Left hindlimb (tissue), 1 donor: ENCODE results near the gene APOC4.
"Not testable (repeated sequence)": the region's sequence is repeated elsewhere in the genome, so short reads cannot be mapped to it uniquely, and the experiment has no call there.

Experiments used
- DNase-seq: peaks from one replicate; pipeline ENCODE4 v3.0.0-alpha.2; 2018

The APOC4 gene

GRCh38 chr19:44924243-44924725 lies 17.8 kb upstream of the APOC4 start:
- no peak for DNase-seq

- DNase-seq, result peak; percentile 85
Observed at GRCh38 chr19:44925114-44925891, 16.7 kb upstream of the APOC4 start.

GRCh38 chr19:44926245-44927077 lies 15.6 kb upstream of the APOC4 start:
- DNase-seq, result not testable (repeated sequence)

- DNase-seq, result no peak
Observed at GRCh38 chr19:44927746-44928145, 14.3 kb upstream of the APOC4 start.

GRCh38 chr19:44930088-44930487 lies 11.9 kb upstream of the APOC4 start:
- DNase-seq, result no peak

GRCh38 chr19:44931541-44931940 lies 10.5 kb upstream of the APOC4 start:
- DNase-seq, result no peak

GRCh38 chr19:44939668-44940067 lies 2.4 kb upstream of the APOC4 start:
- no peak for DNase-seq

GRCh38 chr19:44943801-44944249 lies 1.8 kb downstream of the APOC4 start:
- DNase-seq, result no peak

GRCh38 chr19:44947041-44947581 lies 5.1 kb downstream of the APOC4 start:
- no peak for DNase-seq

GRCh38 chr19:44948237-44948636 lies 6.2 kb downstream of the APOC4 start:
- no peak for DNase-seq

- no peak for DNase-seq
Observed at GRCh38 chr19:44948763-44949374, 6.8 kb downstream of the APOC4 start.

GRCh38 chr19:44949550-44949949 lies 7.5 kb downstream of the APOC4 start:
- no peak for DNase-seq

- peak; percentile 66 for DNase-seq
Observed at GRCh38 chr19:44951179-44952159, 9.4 kb downstream of the APOC4 start.

GRCh38 chr19:44954278-44954648 lies 12.2 kb downstream of the APOC4 start:
- DNase-seq, result no peak

GRCh38 chr19:44954649-44955504 lies 12.8 kb downstream of the APOC4 start, which contains the start of gene CLPTM1:
TSS of gene CLPTM1 (plus strand) at chr19:44955380. CDS start at chr19:44955396, 16 bp downstream.
- peak; percentile 97 for DNase-seq

GRCh38 chr19:44955505-44956439 lies 13.7 kb downstream of the APOC4 start:
- DNase-seq, result no peak

- no peak for DNase-seq
Observed at GRCh38 chr19:44957526-44957925, 15.5 kb downstream of the APOC4 start.

- DNase-seq, result no peak
Observed at GRCh38 chr19:44958090-44958489, 16.1 kb downstream of the APOC4 start.

- DNase-seq, result no peak
Observed at GRCh38 chr19:44959691-44960090, 17.7 kb downstream of the APOC4 start.
